HG03280 (cell line): ENCODE results near the gene PAK1IP1.
A peak's percentile ranks its signal among the peaks of the same experiment; 100 is the strongest.
"Not testable (repeated sequence)": the region's sequence is repeated elsewhere in the genome, so short reads cannot be mapped to it uniquely, and the experiment has no call there.

ENCODE experiments used
- ATAC-seq: cut with Tn5 transposase; IDR thresholded peaks from one replicate; pipeline ENCODE4 v1.9.1; 2021; ENCODE audit warnings: mild to moderate bottlenecking, moderate library complexity; ENCODE audit not compliant: unreplicated experiment

PAK1IP1 gene

DNA sequence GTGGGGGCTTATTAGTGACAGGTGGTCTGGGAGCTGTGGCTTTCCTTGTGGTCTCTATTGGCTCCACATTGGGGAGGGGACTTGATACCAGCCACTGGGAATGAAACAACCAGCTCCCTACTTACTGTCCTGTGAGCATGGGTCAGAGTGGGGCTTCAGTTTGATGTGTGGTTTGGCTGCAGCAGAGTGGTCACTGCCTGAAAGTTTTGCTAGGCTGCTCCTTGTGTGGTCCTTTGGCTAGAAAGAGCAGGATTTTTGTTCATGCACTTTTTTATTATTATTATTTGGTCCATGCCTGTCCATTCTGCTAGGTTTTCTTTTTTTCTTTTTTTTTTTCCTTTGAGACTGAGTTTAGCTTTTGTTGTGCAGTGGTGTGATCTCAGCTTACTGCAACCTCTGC, 45.3 kb downstream of the PAK1IP1 start:
- ATAC-seq: no peak

DNA sequence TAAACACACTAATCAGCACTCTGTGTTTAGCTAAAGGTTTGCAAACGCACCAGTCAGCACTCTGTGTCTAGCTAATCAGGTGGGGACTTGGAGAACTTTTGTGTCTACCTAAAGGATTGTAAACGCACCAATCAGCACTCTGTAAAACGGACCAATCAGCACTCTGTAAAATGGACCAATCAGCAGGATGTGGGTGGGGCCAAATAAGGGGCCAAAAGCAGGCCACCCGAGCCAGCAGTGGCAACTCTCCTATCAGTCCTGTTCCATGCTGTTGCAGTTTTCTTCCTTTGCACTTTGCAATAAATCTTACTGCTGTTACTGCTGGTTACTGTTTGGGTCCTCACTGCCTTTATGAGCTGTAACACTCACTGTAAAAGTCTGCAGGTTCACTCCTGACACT, 46.9 kb downstream of the PAK1IP1 start:
- ATAC-seq: not testable (repeated sequence)

DNA sequence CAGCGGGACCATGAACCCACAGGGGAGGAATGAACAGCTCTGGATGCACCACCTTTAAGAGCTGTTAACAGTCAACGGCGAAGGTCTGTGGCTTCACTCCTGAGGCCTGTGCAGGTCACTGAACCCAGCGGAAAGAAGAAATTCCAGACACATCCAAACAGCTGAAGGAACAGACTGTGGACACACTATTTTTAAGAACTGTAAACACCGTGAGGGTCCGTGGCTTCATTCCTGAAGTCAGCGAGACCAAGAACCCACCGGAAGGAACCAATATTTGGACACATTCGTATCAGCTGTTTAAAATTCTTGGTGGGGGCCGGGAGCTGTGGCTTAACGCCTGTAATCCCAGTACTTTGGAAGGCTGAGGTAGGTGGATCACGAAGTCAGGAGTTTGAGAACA, 47.5 kb downstream of the PAK1IP1 start:
- no peak for ATAC-seq

DNA sequence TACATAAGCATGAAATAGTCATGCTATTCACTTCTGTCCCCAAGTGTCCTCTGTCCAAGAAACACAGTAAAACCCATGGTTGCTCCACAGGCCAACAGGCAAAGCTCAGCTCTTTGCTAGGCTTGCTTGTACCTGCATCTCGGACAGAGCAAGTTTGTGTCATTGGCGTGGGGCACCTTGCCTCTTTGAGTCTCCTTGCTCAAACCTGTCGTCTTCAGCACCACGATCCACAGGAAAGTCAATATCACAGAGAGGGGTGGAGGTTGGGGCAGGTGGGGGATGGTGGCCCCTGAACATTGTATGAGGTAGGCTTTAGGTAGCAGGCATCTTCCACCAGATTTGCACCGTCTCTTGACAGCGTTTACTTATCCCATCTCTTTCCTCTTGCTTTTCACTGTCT, 48.7 kb downstream of the PAK1IP1 start:
- ATAC-seq: no peak

DNA sequence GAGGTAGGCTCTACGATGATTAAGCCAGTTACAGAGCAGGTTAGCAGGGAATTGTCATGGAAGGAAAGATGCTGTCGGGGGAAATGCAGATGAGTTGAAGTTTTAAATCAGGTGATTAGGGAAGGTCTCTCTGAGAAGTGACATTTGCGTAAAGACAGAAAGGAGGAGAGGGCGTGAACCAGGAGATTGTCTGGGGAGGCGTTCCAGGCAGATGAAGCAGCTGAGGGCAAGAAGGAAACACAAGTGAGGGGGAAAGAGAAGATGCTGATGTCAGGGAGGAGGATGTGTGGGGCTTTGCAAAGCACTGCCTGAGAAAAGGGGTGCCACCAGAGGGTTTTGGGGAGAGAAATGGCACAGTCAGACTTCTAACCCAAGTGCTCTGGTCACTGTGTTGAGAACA, 50.3 kb downstream of the PAK1IP1 start:
- no peak for ATAC-seq

DNA sequence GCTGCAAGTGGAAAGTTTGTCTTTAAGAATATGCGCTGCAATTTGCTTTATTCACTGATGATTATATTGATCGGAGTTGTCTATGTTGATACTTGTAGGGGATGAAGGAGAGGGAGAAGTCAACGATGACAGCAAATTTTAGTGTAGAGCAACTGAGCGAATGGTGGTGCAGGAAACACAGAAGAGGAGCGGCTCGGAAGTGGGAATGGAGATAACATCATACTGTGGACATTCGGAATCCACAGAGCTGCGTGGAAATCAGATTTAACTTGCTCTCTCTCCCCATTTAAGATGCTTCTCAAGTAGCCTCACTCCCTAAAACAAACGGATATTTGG, 52.1 kb downstream of the PAK1IP1 start:
- ATAC-seq: no peak

DNA sequence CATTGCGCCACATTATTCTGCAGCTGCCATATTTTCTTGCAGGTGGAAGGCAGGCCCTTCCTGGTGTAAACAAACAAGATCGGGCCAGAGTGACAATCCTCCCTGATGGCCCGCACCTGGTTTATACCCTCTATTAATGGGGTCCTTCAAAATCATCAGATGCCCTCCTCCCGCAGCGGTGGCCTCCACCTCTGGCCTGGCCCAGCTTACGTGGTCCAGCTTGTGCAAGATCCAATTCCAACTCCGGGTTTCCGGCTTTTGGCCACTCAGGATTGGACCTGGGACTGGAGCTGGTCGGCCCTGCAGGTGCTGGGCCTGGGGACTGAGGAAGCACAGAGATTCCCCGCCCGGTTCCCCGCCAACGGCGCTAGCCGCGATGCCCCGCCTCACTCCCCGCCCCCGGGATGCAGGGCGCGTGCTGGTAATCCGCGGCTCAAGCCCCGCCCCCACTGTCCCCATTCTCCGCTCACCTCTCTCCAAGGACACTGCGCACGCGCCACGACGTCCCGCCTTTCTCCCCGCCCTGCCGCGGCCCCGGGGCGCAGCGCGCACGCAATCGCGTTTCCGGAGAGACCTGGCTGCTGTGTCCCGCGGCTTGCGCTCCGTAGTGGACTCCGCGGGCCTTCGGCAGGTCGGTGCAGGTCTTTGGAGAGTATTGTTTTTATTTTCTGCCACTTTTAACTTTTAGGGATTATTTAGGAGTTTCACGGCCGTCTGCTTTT, 52.6 kb downstream of the PAK1IP1 start, which contains the start of gene TMEM14B:
TSS of gene TMEM14B (plus strand) at position 555 of the 722 bp plus-strand sequence. CDS start 1,441 bp downstream, outside the sequence.
- peak; percentile 97 for ATAC-seq

DNA sequence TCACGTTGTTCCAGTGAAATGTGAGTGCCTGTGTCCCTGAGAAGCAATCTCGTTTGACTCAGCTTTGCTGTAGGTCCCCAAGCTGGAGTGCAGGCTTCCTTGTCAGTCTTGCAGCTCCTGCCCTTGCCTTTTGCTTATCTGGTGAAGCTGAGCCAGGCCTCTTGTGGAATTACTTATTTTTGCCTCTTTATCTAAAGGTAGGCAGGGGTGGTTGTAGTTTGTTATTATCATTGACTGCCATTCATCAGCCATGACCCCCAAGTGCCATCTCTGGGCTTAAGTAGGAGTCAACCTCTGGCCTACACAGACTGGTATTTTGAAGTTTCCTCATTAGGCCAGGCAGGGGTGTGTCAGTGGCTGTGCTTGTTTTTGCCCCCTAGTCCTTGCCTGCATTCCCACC, 55.0 kb downstream of the PAK1IP1 start:
- ATAC-seq: no peak

DNA sequence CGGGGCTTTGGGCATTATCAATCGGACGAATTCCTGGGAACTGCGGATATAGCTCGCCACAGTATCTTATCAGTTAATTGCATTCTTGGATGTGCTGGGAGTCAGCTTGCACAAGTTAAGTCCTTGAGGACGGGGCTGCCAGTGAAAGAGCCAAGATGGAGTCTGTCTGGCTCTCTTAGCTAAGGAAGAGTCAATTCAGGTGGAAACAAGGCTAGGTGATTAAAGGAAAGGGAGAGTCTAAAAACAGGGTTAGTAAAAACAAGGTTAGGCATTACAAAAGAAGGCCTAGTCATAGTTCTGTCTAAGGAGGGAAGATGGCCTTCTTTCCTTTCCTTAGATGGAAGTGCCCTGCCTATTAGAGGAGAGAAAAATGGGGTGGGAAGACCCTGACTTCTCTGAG, 55.8 kb downstream of the PAK1IP1 start:
- not testable (repeated sequence) for ATAC-seq

DNA sequence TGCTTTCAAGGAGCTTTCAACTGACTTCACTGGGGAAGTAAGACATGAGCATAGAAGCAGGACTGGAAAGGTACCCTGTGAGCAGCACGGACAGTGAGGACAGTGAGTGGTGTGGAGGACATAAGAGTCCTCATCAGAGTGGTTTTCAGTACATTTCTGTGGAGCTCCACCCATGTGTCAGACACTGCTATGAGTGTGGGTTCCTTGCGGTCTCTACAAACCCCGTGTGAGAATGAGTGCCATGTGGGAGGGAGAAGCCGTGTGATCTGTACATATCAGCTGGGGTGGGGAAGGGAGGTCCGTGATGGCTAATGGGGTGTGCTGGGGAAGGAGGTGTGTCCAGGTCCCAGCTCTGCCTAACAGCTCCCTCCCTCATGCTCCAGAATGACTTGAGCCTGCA, 57.0 kb downstream of the PAK1IP1 start:
- ATAC-seq: not testable (repeated sequence)

DNA sequence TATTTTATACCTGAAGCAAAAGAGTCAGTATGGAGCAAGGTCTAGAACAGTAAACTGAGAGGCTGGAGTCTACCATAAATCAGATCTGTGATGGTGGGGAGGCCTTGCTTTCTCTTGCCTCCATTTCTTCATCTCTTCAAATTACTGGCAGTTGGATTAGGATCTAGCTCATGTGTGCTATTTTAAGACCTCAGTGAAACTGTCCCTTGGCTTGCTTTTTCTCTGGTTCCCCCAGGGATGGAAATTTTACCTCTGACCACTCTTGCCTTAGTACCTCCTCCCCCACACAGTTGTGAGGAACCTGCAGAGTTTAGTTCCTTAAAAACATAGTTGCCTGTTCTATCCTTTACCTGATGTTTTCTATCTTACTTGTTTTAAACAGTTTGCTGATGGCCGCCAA, 61.3 kb downstream of the PAK1IP1 start:
- ATAC-seq: no peak
